VCaP (cell line): ENCODE measurements around the gene GALNT6.

Experiments used
- H3K27ac ChIP-seq: fragments of 450-650 bp; 2 replicates; pipeline ENCODE4 v1.5.1; 2017
- TF ChIP-seq, protein P1 (sequence below): fragments of 450-650 bp; conservative IDR thresholded peaks from 2 replicates; pipeline ENCODE4 v1.5.1; 2017; ENCODE audit warnings: mild to moderate bottlenecking, moderate library complexity

GALNT6 gene

DNA sequence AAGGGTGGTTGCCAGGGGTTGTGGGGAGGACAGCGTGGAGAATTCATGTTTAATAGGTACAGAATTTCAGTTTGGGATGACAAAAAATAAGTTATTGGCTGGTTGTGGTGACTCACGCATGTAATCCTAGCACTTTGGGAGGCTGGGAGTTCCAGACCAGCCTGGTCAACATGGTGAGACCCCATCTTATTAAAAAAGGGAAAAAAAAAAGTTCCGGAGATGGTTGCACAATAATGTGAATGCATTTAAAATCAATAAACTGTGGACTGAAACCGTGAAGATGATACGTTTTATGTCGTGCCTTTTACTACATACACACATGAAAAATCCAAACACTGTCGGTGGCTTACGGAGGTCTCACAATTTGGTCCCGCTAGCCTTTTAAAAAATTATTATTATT lies 20.5 kb downstream of the GALNT6 start:
- TF ChIP-seq, protein P1, sequence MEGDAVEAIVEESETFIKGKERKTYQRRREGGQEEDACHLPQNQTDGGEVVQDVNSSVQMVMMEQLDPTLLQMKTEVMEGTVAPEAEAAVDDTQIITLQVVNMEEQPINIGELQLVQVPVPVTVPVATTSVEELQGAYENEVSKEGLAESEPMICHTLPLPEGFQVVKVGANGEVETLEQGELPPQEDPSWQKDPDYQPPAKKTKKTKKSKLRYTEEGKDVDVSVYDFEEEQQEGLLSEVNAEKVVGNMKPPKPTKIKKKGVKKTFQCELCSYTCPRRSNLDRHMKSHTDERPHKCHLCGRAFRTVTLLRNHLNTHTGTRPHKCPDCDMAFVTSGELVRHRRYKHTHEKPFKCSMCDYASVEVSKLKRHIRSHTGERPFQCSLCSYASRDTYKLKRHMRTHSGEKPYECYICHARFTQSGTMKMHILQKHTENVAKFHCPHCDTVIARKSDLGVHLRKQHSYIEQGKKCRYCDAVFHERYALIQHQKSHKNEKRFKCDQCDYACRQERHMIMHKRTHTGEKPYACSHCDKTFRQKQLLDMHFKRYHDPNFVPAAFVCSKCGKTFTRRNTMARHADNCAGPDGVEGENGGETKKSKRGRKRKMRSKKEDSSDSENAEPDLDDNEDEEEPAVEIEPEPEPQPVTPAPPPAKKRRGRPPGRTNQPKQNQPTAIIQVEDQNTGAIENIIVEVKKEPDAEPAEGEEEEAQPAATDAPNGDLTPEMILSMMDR: no peak

DNA sequence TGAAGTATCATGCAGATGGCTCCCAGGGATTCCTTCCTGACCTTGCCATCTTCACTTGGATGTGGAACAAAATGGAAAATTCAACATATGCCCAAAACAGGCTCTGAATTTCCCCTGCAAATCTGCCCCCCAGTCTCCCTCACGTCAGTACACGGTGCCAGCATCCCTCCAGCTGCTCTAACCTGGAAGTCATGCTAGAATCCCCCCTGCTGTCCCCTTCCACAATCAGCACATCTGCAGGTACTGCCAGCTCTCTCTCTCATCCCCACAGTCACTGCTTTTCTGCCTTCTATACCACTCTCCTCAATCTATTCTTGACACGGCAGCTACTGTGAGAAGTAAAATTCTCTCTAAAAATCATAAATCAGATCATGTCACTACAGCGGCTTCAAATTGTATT lies 21.6 kb downstream of the GALNT6 start:
- TF ChIP-seq, protein P1: no peak
- H3K27ac ChIP-seq: no peak overlapping the region

More for the DNA sequence above, 20.5 kb downstream of the GALNT6 start:
- H3K27ac ChIP-seq: no peak overlapping the region

GRCh38 chr12:51368640-51369517 lies 22.3 kb downstream of the GALNT6 start:
- H3K27ac ChIP-seq: no peak overlapping the region

GRCh38 chr12:51365276-51365675 lies 25.9 kb downstream of the GALNT6 start:
- TF ChIP-seq, protein P1: no peak
- no peak overlapping the region for H3K27ac ChIP-seq

More at GRCh38 chr12:51368640-51369517, 22.3 kb downstream of the GALNT6 start:
- TF ChIP-seq, protein P1: no peak

DNA sequence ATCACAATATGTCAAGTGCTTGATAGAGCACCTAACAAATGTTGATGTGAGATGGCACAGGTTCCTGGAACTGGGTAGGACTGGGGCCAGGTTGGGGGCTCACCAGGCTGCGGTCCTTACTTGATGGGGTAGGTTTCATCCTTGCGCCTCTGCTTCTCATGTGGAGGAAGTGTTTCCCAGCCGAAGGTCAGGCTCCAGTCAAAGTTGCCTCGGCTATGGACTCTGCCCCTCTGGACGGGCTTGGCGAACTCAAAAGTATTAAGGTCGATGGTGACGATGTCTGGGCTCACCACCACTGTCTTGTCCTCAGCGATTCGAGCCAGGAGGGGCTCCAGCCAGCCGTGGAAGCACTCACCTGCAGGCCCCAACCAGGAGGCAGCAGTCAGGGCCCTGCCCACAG lies 27.2 kb downstream of the GALNT6 start:
- H3K27ac ChIP-seq: no peak overlapping the region
- TF ChIP-seq, protein P1: no peak

DNA sequence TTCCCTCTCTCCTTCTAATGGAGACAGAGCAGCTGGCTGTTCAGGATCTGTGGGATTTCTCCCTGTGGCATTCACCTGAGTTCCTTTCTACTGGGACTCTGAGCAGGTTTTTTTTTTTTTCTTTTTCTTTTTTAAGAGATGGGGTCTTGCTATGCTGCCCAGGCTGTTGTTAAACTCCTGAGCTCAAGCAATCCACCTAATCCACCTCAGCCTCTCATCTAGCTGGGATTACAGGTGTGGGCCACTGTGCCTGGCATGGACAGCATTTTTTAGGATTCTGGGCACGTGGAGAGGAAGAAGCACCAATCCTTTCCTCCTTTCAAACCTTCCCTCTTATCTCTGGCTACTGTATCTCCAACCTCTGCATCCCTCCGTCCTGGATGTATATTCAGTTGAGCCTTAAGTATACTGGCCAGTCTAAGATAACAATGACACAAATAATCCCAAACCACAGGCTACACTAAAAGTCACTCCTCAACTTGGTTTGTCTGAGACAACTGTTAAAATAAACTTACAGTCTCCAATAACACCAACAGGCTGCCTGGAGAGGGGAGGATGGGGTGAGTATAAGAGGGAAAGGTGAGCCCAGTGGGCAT lies 28.4 kb downstream of the GALNT6 start:
- TF ChIP-seq, protein P1: no peak
- H3K27ac ChIP-seq: no peak overlapping the region

GRCh38 chr12:51362307-51362706 lies 28.9 kb downstream of the GALNT6 start:
- TF ChIP-seq, protein P1: no peak
- no peak overlapping the region for H3K27ac ChIP-seq
